GM20431 (cell line): ENCODE measurements around the gene PHC3.
"Not testable (repeated sequence)": the region's sequence is repeated elsewhere in the genome, so short reads cannot be mapped to it uniquely, and the experiment has no call there.

ENCODE experiments used
- in situ Hi-C: fragments of 300-500 bp; cut with MseI, MboI; formaldehyde crosslinking; loops from one replicate; pipeline ENCODE4 v1.15.0; 2020; ENCODE audit warnings: low sequenced_read_pairs; ENCODE audit not compliant: unreplicated experiment

The PHC3 gene, protein sequence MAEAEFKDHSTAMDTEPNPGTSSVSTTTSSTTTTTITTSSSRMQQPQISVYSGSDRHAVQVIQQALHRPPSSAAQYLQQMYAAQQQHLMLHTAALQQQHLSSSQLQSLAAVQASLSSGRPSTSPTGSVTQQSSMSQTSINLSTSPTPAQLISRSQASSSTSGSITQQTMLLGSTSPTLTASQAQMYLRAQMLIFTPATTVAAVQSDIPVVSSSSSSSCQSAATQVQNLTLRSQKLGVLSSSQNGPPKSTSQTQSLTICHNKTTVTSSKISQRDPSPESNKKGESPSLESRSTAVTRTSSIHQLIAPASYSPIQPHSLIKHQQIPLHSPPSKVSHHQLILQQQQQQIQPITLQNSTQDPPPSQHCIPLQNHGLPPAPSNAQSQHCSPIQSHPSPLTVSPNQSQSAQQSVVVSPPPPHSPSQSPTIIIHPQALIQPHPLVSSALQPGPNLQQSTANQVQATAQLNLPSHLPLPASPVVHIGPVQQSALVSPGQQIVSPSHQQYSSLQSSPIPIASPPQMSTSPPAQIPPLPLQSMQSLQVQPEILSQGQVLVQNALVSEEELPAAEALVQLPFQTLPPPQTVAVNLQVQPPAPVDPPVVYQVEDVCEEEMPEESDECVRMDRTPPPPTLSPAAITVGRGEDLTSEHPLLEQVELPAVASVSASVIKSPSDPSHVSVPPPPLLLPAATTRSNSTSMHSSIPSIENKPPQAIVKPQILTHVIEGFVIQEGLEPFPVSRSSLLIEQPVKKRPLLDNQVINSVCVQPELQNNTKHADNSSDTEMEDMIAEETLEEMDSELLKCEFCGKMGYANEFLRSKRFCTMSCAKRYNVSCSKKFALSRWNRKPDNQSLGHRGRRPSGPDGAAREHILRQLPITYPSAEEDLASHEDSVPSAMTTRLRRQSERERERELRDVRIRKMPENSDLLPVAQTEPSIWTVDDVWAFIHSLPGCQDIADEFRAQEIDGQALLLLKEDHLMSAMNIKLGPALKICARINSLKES

DNA sequence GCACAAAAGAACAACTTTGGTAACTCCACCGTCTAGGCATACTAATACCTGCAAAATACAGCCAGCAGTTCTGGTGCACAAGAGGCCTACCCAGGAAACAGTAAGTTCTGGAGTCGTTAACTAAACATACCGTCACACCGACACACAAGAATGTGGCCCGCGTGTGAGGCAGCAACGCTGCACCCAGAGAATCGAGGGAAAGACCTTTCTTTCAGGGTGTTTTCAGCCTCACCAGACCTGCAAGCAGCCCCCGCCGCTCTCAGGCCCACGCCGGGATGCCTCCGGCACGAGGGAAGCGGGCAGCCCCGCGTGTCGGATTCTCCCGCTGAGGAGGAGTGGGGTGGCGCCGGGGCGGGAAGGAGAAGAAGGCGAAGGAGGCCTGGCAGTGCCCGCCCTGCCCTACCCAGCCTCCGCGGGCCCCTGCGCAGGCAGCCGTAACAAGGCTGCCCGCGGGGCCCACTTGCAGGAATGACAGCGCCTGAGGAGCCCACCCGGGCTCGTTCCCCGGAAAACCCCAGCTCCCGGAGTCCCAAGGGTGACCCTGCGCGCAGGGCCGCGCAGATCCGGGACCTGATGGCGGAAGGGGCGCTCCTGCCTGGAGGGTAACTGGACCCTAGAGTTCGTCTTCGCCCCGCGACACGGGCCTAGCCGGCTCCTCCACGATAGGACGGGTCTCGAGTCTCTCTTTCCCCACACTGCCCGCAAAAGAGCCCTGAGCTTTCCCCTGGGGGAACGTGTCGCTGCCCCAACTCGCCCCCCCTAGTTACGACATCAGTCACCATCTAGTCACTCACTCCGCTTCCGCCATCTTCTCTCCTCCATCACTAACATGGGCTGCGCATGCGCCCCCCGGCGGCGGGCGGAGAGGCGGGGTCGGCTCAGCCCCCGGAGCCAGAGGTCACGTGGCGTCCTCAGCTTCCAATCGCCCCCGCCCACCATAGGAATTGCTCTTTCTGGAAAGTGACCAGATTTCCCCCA, at the start of gene PHC3:
PHC3 (minus strand) TSS at position 826 of the 978 bp plus-strand sequence; CDS start at position 808, 18 bp downstream.
- in situ Hi-C loops: no loop called here

- in situ Hi-C loops: no loop called here
Observed at GRCh38 chr3:170228093-170228766, 46.7 kb upstream of the PHC3 start.

DNA sequence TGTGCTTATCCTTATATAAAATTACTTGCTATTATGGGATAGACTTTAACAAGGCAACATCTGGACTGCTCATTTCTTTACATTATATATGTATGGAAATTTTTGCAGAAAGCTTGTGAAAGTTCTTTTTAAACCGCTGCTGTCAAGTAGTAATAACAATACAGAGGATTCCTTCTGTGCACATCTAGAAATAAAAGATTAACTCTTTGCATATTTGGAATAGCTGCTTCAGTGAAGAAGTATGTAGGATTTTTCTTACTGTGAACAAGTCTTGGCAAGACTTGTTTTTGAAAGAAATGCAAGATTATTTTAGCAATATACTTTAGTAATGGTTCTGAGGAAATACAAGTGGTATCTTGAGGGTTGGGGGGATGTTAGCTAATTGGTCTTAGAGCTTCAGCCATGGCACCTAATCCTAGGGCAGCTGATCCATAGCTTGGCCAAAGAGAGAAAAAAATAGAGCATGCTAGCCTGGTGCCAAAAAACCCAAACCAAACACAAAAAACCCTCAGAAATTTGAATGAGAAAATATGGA, 45.0 kb upstream of the PHC3 start:
- in situ Hi-C loops: no loop called here

DNA sequence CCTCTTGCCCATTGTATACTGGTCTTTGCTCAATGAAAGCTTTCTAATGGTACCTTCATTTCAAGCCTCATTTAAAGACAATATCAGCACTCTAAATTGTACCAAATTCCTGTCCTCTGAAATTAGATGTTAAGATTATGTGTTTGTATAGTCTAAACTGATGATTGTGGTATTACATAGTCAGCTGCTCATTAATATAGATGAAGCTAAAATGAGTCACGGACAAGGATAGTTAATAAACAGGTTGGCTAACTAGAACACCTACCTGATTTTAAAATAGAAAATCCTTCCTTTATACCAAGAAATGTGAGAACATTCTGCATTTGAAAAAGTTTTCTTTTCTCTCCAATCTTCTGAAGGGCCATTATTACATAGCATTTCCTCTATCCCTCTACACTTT, 43.6 kb upstream of the PHC3 start:
- in situ Hi-C loops: no loop called here

- in situ Hi-C loops: no loop called here
Observed at GRCh38 chr3:170222647-170223541, 41.4 kb upstream of the PHC3 start.

DNA sequence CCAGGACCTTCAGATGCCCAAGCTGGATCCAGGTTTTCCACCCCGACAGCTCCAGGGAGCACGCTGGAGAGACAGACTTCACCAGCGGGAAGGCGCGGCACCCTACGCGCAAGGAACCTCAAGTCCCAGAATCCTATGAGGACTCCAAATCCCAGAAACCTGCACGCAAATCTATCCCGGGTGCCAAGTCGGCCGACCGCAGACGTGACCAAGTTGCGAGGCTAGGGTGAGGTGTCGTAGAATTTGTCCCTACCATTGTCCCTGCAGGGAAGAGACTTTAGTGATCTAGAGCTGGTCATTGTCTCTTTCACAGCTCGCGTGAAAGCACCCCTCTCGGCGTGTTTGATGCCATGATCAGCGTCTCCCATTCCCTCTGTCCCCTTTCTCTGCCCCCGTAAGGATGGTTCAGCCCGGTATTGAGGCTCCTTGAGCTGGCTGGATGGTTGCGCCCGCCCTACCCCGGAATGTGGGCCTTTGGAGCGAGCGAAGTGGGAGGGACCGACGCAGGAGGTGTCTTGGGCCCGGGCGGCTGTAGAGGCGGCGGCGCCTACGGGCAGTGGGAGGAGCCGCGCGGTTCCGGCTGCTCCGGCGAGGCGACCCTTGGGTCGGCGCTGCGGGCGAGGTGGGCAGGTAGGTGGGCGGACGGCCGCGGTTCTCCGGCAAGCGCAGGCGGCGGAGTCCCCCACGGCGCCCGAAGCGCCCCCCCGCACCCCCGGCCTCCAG, 40.6 kb upstream of the PHC3 start, which contains the start of gene PRKCI:
PRKCI (plus strand) TSS at position 501 of the 723 bp plus-strand sequence. CDS start 246 bp downstream, outside the sequence.
- in situ Hi-C loops: no loop called here

GRCh38 chr3:170220871-170221270, 39.3 kb upstream of the PHC3 start:
- in situ Hi-C loops: no loop called here

DNA sequence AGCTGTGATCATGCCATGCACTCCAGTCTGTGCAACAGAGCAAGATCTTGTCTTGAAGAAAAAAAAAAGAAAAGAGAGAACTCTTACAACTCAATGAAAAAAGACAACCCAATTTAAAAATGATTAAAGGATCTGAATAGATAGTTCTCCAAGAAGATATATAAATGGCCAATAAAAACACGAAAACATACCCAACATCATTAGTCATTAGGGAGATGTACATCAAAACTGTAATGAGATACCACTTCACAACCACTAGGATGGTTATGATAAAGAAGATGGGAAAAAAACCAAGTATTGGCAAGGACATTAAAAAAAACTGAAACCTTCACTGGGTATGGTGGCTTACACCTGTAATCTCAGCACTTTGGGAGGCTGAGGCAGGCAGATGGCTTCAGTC, 38.3 kb upstream of the PHC3 start:
- in situ Hi-C loops: no loop called here

GRCh38 chr3:170211668-170212067, 30.1 kb upstream of the PHC3 start:
- in situ Hi-C loops: no loop called here

- in situ Hi-C loops: no loop called here
Observed at GRCh38 chr3:170207717-170208116, 26.2 kb upstream of the PHC3 start.

DNA sequence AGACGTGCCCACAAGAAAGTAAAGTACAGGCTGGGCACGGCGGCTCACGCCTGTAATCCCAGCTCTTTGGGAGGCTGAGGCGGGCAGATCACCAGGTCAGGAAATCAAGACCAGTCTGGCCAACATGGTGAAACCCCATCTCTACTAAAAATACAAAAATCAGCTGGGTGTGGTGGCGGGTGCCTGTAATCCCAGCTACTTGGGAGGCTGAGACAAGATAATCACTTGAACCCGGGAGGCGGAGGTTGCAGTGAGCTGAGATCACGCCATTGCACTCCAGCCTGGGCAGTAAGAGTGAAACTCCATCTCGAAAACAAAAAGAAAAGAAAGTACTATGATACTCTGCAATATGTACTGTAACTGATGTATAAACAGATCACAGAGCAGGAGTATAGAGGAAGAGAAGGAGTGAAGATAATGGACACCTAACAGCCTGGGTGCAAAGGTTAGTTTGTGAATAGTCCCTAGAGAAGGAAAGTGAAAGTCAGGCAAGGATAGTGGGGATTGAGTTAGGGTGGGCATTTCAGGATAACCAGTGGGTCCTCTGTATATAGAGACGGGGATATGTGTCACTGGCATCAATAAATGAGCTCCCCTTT, 24.7 kb upstream of the PHC3 start:
- in situ Hi-C loops: not testable (repeated sequence)

- in situ Hi-C loops: no loop called here
Observed at GRCh38 chr3:170205302-170205701, 23.8 kb upstream of the PHC3 start.

- in situ Hi-C loops: no loop called here
Observed at GRCh38 chr3:170204509-170204908, 23.0 kb upstream of the PHC3 start.

DNA sequence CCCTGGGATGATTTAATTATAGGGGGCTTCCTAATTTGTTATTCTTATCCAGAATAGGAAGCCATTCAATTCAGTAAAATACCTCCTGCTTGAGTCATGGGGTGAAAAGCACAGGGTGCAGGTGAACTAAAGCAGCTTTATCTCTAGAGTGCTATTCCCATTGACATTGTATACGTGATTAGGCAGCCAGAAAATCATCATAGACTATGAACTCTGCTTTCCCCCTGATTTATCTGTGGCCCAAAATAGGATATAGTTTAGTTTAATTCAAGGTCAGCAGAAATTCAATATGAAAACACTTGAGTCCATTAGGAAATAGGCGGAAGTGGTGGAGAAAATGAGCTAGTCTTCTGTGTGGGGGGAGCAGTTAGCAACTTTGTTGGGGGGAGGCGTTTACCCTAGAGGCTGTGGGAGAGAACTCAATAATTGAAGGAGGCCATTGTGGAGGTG, 22.5 kb upstream of the PHC3 start:
- in situ Hi-C loops: no loop called here

- in situ Hi-C loops: no loop called here
Observed at GRCh38 chr3:170203457-170203856, 21.9 kb upstream of the PHC3 start.

DNA sequence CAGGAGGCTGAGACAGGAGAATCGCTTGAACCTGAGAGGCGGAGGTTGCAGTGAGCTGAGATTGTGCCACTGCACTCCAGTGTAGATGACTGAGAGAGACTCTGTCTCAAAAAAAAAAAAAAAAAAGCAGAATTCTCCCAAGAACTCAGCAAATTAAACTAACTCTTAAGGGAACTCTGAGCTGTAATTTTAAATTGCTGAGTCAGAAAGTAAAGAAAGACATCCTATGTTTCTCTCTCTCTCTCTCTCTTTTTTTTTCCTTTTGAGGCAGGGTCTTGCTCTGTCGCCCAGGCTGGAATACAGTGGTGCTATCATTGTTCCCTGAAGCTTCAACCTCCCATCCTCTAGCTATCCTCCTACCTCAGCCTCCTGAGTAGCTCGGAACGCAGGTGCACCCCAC, 20.0 kb upstream of the PHC3 start:
- in situ Hi-C loops: no loop called here

DNA sequence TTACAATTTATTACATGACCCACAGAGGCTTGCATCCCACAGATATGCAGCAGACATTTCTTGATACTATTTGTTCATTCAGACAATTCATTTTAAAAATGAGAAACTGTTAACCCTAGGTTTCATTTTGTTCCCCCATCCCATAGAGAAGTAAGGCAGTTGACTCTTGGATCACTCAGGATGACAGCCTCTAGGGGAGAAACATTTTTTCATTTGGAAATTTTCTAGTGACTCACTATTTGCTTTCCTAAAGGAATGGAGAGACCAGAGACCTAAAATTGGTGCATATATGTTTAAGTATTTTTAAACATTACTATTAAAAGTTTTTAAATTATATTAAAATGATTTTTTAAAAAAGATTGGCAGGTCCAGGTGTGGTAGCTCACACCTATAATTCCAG, 19.5 kb upstream of the PHC3 start:
- in situ Hi-C loops: no loop called here
